ENCODE data around the gene EFCAB8. TPM values are rescaled to one million over a fixed set of nuclear protein-coding genes. Genes with fewer than 3 reads are reported as not detected.

EFCAB8 gene
- total and polyA plus RNA-seq, 2 donors from 2014 or later, result 0.13 TPM; not detected in 1

GRCh38 chr20:32847964-32848363, 10.8 kb upstream of the EFCAB8 start:
- H3K9me3 ChIP-seq (ENCODE audit: control insufficient read depth in 2 of 3, insufficient read depth in 1 of 3, low read length in 3 of 3), result no peaks in the 10 kb centered on the region
- no peak overlapping the region for H3K27ac ChIP-seq (ENCODE audit: low read depth in 2 of 2, low read length in 2 of 2)
- no peaks in the 10 kb centered on the region for H3K27me3 ChIP-seq (ENCODE audit: control insufficient read depth, insufficient read depth, low read length)
- no peak for TF ChIP-seq CTCF (IDR thresholded peaks at IDR 0.05; ENCODE audit: borderline replicate concordance, extremely low read depth, insufficient read depth)
- intact Hi-C loops (cut with DNase I), result no loop called here
- FAIRE-seq (no peak), DNase-seq (no peak)
- H3K4me3 ChIP-seq (ENCODE audit: low read length in 3 of 3), result no peak overlapping the region
- H3K4me1 ChIP-seq (ENCODE audit: control insufficient read depth in 2 of 3, insufficient read depth in 2 of 3, low read depth in 1 of 3, low read length in 3 of 3), result no peaks in the 10 kb centered on the region
- H3K9ac ChIP-seq (ENCODE audit: low read length in 3 of 3), result no peak overlapping the region
- peaks cover 4 to 28% (median 25%) of the 10 kb centered on the region in 3 donors for H3K36me3 ChIP-seq (ENCODE audit: control insufficient read depth in 2 of 3, insufficient read depth in 3 of 3, low read length in 3 of 3)

GRCh38 chr20:32848846-32849245, 9.9 kb upstream of the EFCAB8 start:
- Histone ChIP-seq H3K4me1 (ENCODE audit: control insufficient read depth in 2 of 3, insufficient read depth in 2 of 3, low read depth in 1 of 3, low read length in 3 of 3) (no peaks in the 10 kb centered on the region), H3K9ac (ENCODE audit: low read length in 3 of 3) (no peak overlapping the region), H3K36me3 (ENCODE audit: control insufficient read depth in 2 of 3, insufficient read depth in 3 of 3, low read length in 3 of 3) (peaks cover 4 to 28% (median 25%) of the 10 kb centered on the region in 3 donors), H3K27ac (ENCODE audit: low read depth in 2 of 2, low read length in 2 of 2) (no peak overlapping the region), H3K9me3 (ENCODE audit: control insufficient read depth in 2 of 3, insufficient read depth in 1 of 3, low read length in 3 of 3) (no peaks in the 10 kb centered on the region), H3K27me3 (ENCODE audit: control insufficient read depth, insufficient read depth, low read length) (no peaks in the 10 kb centered on the region), H3K4me3 (ENCODE audit: low read length in 3 of 3) (no peak overlapping the region)
- intact Hi-C loops (cut with DNase I), result no loop called here
- no peak for TF ChIP-seq CTCF (IDR thresholded peaks at IDR 0.05; ENCODE audit: borderline replicate concordance, extremely low read depth, insufficient read depth)
- DNase-seq (no peak), FAIRE-seq (no peak)

DNA sequence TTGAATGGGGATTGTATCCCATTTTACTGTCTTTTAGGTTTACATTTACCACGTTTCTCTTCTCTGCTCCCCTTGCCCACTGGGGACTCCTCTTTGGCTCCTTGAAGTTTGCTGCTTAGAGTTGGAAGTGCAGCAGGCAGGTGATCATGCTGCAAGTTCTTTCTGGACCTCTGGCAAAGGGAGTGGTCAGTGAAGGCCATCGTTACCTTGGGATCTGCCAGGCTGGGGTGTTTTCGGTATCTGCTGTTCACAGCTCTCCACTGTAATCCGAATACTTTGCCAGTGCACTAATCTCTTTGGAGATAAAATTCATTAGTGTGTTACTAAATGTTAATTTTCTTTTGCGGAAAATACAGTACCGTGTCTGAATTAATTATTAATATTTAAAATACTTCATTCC, 9.1 kb upstream of the EFCAB8 start:
- FAIRE-seq, result no peak
- Histone ChIP-seq H3K9me3 (ENCODE audit: control insufficient read depth in 2 of 3, insufficient read depth in 1 of 3, low read length in 3 of 3) (no peaks in the 10 kb centered on the region), H3K4me1 (ENCODE audit: control insufficient read depth in 2 of 3, insufficient read depth in 2 of 3, low read depth in 1 of 3, low read length in 3 of 3) (no peaks in the 10 kb centered on the region), H3K27me3 (ENCODE audit: control insufficient read depth, insufficient read depth, low read length) (no peaks in the 10 kb centered on the region), H3K36me3 (ENCODE audit: control insufficient read depth in 2 of 3, insufficient read depth in 3 of 3, low read length in 3 of 3) (peaks cover 4 to 28% (median 25%) of the 10 kb centered on the region in 3 donors), H3K9ac (ENCODE audit: low read length in 3 of 3) (no peak overlapping the region), H3K27ac (ENCODE audit: low read depth in 2 of 2, low read length in 2 of 2) (no peak overlapping the region), H3K4me3 (ENCODE audit: low read length in 3 of 3) (no peak overlapping the region)
- intact Hi-C loops (cut with DNase I), result no loop called here
- DNase-seq, result no peak
- no peak for TF ChIP-seq CTCF (IDR thresholded peaks at IDR 0.05; ENCODE audit: borderline replicate concordance, extremely low read depth, insufficient read depth)

GRCh38 chr20:32855387-32855786, 3.3 kb upstream of the EFCAB8 start:
- Histone ChIP-seq H3K4me3 (ENCODE audit: low read length in 3 of 3) (no peak overlapping the region), H3K27me3 (ENCODE audit: control insufficient read depth, insufficient read depth, low read length) (no peaks in the 10 kb centered on the region), H3K9ac (ENCODE audit: low read length in 3 of 3) (no peak overlapping the region), H3K4me1 (ENCODE audit: control insufficient read depth in 2 of 3, insufficient read depth in 2 of 3, low read depth in 1 of 3, low read length in 3 of 3) (no peaks in the 10 kb centered on the region), H3K9me3 (ENCODE audit: control insufficient read depth in 2 of 3, insufficient read depth in 1 of 3, low read length in 3 of 3) (no peaks in the 10 kb centered on the region), H3K27ac (ENCODE audit: low read depth in 2 of 2, low read length in 2 of 2) (no peak overlapping the region), H3K36me3 (ENCODE audit: control insufficient read depth in 2 of 3, insufficient read depth in 3 of 3, low read length in 3 of 3) (peaks cover 0 to 12% (median 3%) of the 10 kb centered on the region in 3 donors)
- FAIRE-seq (no peak), DNase-seq (no peak)
- intact Hi-C loops (cut with DNase I), result no loop called here
- no peak for TF ChIP-seq CTCF (IDR thresholded peaks at IDR 0.05; ENCODE audit: borderline replicate concordance, extremely low read depth, insufficient read depth)

Data from kidney (tissue), 14 donors.